Measurements from ENCODE around the gene MCCD1. TPM values are rescaled to one million over a fixed set of nuclear protein-coding genes. Genes with fewer than 3 reads are reported as not detected.

Gene MCCD1
- polyA plus RNA-seq, 4 donors = 15.4 to 24.2 (median 18.0) TPM

- DNase-seq (ENCODE audit: low read depth in 4 of 4, low spot score in 2 of 4) = no peak
Observed at GRCh38 chr6:31567531-31568370, 39.0 kb downstream of the MCCD1 start.

- DNase-seq (ENCODE audit: low read depth in 4 of 4, low spot score in 2 of 4) = no peak
Observed at GRCh38 chr6:31568537-31568961, 39.8 kb downstream of the MCCD1 start.

GRCh38 chr6:31569861-31570536, 41.2 kb downstream of the MCCD1 start:
- DNase-seq (ENCODE audit: low read depth in 4 of 4, low spot score in 2 of 4) = no peak

GRCh38 chr6:31572041-31572911, 43.5 kb downstream of the MCCD1 start, which contains the start of gene LTA:
Gene LTA, plus strand, starts transcription at chr6:31572289. Its CDS starts 454 bp downstream, at chr6:31572743.
- DNase-seq (ENCODE audit: low read depth in 4 of 4, low spot score in 2 of 4) = no peak

- no peak for DNase-seq (ENCODE audit: low read depth in 4 of 4, low spot score in 2 of 4)
Observed at GRCh38 chr6:31573239-31574105, 44.7 kb downstream of the MCCD1 start.

- no peak for DNase-seq (ENCODE audit: low read depth in 4 of 4, low spot score in 2 of 4)
Observed at GRCh38 chr6:31574106-31575061, 45.6 kb downstream of the MCCD1 start.

- DNase-seq (ENCODE audit: low read depth in 4 of 4, low spot score in 2 of 4) = no peak
Observed at GRCh38 chr6:31575335-31575901, 46.7 kb downstream of the MCCD1 start, which contains the start of gene TNF. Gene TNF, plus strand, starts transcription at chr6:31575565. Its CDS starts 177 bp downstream, at chr6:31575742.

GRCh38 chr6:31575952-31576685, 47.4 kb downstream of the MCCD1 start:
- DNase-seq (ENCODE audit: low read depth in 4 of 4, low spot score in 2 of 4) = no peak

GRCh38 chr6:31576897-31577578, 48.3 kb downstream of the MCCD1 start:
- no peak for DNase-seq (ENCODE audit: low read depth in 4 of 4, low spot score in 2 of 4)

GRCh38 chr6:31577579-31577966, 48.8 kb downstream of the MCCD1 start:
- no peak for DNase-seq (ENCODE audit: low read depth in 4 of 4, low spot score in 2 of 4)

- no peak for DNase-seq (ENCODE audit: low read depth in 4 of 4, low spot score in 2 of 4)
Observed at GRCh38 chr6:31578184-31579118, 49.7 kb downstream of the MCCD1 start.

- no peak for DNase-seq (ENCODE audit: low read depth in 4 of 4, low spot score in 2 of 4)
Observed at GRCh38 chr6:31579119-31579505, 50.4 kb downstream of the MCCD1 start.
